Body of pancreas (tissue), 4 donors: ENCODE measurements around the gene CDK19.

Source experiments
- POLR2A ChIP-seq, 3 donors: fragments of 450-650 bp; IDR thresholded peaks; one replicate each; pipeline ENCODE4 v1.6.1; 2016; ENCODE audit warnings: antibody characterized with exemption in 3 of 3, mild to moderate bottlenecking in 2 of 3
- TF ChIP-seq, protein P1 (sequence below), 7 experiments: fragments of 450-650 bp in 4 of 7; fragments of 200-600 bp in 3 of 7; sonication (generic) in 3 of 7; IDR thresholded peaks; one replicate each; pipeline ENCODE4 v1.5.1; 2016 to 2019; ENCODE audit warnings: antibody characterized with exemption in 7 of 7

- TF ChIP-seq, protein P1, sequence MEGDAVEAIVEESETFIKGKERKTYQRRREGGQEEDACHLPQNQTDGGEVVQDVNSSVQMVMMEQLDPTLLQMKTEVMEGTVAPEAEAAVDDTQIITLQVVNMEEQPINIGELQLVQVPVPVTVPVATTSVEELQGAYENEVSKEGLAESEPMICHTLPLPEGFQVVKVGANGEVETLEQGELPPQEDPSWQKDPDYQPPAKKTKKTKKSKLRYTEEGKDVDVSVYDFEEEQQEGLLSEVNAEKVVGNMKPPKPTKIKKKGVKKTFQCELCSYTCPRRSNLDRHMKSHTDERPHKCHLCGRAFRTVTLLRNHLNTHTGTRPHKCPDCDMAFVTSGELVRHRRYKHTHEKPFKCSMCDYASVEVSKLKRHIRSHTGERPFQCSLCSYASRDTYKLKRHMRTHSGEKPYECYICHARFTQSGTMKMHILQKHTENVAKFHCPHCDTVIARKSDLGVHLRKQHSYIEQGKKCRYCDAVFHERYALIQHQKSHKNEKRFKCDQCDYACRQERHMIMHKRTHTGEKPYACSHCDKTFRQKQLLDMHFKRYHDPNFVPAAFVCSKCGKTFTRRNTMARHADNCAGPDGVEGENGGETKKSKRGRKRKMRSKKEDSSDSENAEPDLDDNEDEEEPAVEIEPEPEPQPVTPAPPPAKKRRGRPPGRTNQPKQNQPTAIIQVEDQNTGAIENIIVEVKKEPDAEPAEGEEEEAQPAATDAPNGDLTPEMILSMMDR (IDR thresholded peaks at IDR 0.05), result no peak
- no peak for TF ChIP-seq POLR2A (IDR thresholded peaks at IDR 0.05)
These were observed 221.6 kb downstream of the CDK19 start for GRCh38 chr6:110593637-110594036.
